GM04504 (cell line): Measurements from ENCODE around the gene ACVR1.

Experiments
- DNase-seq: peaks from one replicate; pipeline ENCODE4 v3.0.0-alpha.2; 2012; ENCODE audit warnings: low read depth

ACVR1 gene

DNA sequence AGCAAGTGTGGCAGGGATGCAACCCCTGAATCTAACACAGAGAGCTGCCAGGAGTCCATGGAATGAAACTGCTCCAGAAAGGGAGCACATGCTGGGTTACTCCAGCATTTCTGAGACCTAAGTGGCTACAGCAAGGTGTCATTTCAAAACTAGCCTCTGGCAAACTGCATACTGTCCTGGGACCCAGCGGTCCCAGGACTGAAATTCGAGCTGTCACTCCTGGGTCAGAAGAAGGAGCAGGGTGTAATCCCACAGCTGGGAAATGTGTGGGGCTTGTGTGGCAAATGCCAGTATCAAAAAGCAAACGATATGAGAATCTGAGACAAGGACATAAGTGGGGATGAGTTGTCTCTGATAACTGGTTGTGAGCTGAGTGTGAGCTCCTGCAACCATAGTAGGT is 177.1 kb downstream of the ACVR1 start:
- no peak for DNase-seq

DNA sequence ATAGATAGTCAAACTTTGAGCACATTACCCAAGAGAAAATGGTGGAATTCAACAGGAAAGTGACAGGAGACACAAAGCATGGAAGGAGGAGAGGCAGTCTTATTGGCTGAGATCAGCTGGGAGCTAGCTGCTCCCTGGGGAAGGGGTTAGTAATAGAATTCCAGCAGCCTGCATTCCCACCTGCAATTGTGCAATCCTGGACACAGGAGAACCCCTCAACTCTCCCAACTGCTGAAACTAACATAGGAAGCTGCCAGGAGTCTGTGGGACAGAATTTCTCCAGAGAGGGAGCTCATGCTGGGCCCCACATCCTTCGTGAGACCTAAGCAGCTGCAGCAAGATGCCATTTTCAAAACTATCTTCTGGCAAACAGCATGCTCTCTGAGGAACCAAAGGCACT is 177.7 kb downstream of the ACVR1 start:
- DNase-seq = no peak

GRCh38 chr2:157696036-157696435 is 180.1 kb downstream of the ACVR1 start:
- no peak for DNase-seq

GRCh38 chr2:157692768-157693167 is 183.4 kb downstream of the ACVR1 start:
- DNase-seq = peak; percentile 81

- no peak for DNase-seq
Observed at GRCh38 chr2:157691695-157692094, 184.4 kb downstream of the ACVR1 start.

DNA sequence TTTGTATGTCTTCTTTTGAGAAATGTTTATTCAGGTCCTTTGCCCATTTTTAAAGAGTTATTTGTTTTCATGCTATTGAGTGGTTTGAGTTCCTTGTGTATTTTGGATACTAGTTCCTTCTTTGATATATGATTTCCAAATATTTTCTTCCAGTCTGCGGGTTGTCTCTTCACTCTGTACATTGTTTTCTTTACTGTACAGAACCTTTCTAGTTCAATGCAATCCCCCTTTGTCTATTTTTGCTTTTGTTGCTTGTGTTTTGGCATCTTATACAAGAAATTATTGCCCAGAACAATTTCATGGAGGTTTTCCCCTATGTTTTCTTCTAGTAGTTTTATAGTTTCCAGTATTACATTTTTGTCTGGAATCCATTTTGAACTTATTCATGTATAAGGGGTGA is 185.0 kb downstream of the ACVR1 start:
- DNase-seq = no peak
